ENCODE measurements around the gene FGFR3.
"Not testable (repeated sequence)": the region's sequence is repeated elsewhere in the genome, so short reads cannot be mapped to it uniquely, and the experiment has no call there.

FGFR3 gene

GRCh38 chr4:1819284-1819683, 26.2 kb downstream of the FGFR3 start:
- DNase-seq (ENCODE audit: low read depth): no peak

DNA sequence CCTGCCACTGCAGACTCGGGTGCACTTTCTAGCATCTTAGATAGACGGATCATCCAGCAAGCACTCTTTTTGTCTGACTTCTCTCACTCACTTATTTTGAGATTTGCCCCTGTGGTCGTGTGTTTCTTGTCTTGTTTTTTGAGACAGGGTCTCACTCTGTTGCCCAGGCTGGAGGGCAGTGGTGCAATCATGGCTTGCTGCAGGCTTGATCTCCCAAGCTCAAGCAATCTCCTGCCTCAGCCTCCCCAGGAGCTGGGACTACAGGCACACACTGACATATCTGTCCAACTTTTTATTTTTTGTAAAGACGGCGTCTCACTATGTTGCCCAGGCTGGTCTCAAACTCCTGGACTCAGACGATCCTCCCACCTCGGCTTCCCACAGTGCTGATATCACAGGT, 26.7 kb downstream of the FGFR3 start:
- no peak for DNase-seq (ENCODE audit: low read depth)

DNA sequence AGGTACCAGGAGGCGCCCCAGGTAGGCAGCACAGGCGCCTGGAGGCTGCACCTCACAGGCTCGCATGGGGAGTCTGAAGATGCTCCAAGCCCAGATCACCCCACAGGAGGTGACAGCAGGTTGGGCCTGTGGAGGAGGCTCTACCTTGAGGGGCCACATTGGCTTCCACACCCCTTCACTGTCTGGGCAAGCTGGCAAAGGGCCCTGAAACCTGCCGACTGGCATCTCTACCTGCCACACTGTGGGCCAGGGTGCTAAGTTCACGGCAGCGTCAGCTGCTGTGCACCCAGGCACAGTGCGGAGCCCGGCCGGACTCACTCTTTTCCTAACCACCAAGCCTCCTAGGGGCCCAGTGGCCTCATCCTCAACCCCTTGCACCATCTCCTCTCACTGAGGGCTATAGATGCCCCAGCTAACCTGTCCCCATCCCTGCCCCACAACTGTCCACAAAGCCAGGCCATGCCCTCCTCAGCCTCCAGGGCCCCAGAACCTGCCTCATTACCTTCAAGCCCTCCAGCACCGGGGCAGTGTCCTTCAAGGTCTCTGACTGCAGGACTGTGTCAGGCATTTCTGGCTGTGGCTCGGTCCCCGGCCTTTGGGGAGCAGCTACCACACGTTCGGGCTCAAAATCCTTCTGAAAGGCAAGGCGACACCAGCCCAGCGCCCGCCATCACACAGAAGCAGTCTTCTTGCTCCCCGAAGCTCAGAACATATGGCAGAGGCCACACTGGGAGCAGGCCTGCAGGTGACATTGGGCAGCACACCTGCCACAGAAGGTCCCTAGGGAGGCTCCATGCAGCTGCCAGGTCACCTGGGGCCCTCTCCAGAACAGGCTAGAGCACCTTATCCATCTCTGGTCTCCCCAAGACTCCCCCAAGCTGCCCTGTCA, 28.8 kb downstream of the FGFR3 start:
- DNase-seq (ENCODE audit: low read depth): no peak

- no peak for DNase-seq (ENCODE audit: low read depth)
These were observed 29.8 kb downstream of the FGFR3 start for GRCh38 chr4:1822568-1823544.

DNA sequence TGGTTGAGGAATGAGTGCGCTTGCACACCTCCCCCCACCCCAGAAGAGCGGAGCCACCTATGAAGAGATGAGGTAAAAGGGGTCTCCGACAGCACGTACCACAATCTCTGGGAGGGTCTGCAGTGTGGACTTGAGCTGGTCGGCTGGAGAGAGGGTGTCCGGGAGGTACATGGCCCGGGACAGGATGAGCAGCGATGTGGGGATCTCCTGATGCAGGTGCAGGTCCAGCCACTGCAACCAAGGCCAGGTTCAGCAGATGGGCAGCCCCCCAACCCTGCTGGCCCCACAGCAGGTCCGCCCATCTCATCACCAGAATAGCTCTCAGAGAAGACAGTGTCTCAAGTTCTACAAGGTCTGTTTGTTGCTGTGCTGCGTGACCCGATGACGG, 30.4 kb downstream of the FGFR3 start:
- DNase-seq (ENCODE audit: low read depth): no peak

DNA sequence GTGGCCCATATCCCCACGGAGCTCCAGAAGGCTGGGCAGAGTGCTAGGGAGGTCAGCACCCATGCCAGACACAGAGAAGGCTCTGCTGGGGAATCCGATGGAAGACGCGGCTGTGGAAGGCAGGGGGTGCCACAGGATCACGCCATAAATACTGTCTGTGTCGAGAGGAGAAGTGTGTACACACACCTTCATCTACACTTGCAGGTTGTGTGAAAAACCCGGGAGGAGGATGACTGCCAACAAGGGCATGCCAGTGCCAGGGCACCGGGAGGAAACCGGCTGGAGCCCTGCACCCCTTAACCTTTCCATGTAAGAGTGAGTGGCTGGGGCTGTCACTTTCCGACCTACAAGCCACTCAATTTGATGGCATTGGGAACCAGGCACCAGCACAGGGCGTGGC, 31.7 kb downstream of the FGFR3 start:
- DNase-seq (ENCODE audit: low read depth): no peak

GRCh38 chr4:1825326-1825725, 32.2 kb downstream of the FGFR3 start:
- no peak for DNase-seq (ENCODE audit: low read depth)

- DNase-seq (ENCODE audit: low read depth): no peak
These were observed 33.6 kb downstream of the FGFR3 start for GRCh38 chr4:1826531-1827350.

GRCh38 chr4:1830234-1830633, 37.1 kb downstream of the FGFR3 start:
- DNase-seq (ENCODE audit: low read depth): no peak

- DNase-seq (ENCODE audit: low read depth): no peak
These were observed 37.6 kb downstream of the FGFR3 start for GRCh38 chr4:1830642-1831228.

GRCh38 chr4:1831331-1831730, 38.2 kb downstream of the FGFR3 start:
- no peak for DNase-seq (ENCODE audit: low read depth)

DNA sequence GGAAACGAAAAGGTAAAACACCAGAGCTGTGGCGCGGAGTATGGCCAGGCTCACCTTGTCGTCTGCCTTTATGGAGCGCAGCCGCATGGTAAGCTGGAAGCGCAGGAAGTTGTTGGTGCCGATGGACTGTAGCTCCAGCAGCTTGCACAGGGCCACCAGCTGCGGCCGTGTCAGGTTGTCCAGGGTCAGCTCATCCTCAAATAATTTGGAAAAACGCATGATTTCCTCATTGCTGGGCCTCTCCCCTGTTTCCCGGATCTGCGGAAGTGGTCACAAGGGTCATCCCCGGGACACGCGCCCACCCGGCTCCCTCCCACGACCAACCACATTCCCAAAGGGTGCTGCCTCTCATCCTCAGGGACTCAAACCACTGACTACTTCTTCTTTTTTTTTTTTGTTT, 39.6 kb downstream of the FGFR3 start:
- DNase-seq (ENCODE audit: low read depth): no peak

GRCh38 chr4:1833307-1834046, 40.4 kb downstream of the FGFR3 start:
- DNase-seq (ENCODE audit: low read depth): no peak

GRCh38 chr4:1834047-1834775, 41.1 kb downstream of the FGFR3 start:
- no peak for DNase-seq (ENCODE audit: low read depth)

- not testable (repeated sequence) for DNase-seq (ENCODE audit: low read depth)
These were observed 42.7 kb downstream of the FGFR3 start for GRCh38 chr4:1835836-1836235.

GRCh38 chr4:1836650-1837049, 43.6 kb downstream of the FGFR3 start:
- DNase-seq (ENCODE audit: low read depth): no peak

DNA sequence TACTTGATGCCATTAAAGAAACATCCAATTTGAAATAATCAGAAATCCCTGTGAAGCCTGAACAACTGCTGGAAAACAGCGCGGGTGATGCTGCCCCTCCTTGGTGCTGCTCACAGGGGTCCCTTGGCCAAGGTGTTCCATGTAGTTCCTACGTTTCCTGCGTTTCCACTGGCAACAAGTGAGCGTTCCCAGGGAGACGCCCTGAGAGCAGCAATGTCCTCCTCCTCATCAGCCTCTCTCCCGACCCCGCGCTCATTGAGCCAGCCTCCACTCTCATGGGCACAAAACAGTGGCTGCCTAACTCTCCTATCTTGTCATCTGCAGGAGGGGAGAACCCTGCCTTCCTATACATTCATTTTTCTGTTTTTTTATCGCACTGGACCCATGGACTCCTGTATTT, 44.0 kb downstream of the FGFR3 start:
- DNase-seq (ENCODE audit: low read depth): no peak

DNA sequence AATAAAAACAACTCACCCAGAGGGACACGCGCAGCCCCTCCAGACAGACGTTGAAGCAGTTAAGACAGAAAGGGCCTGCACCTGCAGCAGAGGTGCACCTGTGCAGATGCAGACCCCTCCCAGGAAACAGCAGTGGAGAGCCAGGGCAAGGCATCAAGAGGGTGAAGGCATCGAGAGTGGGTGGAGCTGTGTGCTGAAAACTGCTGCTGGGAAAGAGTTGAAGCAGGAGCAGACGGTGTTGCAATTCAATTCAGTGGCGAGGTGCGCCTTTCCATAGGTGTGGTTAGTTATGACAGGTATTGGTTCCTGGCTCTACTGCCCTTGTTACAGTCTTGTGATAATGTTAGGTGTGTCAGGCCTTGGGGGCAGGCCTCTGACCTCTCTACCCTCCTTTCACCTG, 46.2 kb downstream of the FGFR3 start:
- no peak for DNase-seq (ENCODE audit: low read depth)

DNA sequence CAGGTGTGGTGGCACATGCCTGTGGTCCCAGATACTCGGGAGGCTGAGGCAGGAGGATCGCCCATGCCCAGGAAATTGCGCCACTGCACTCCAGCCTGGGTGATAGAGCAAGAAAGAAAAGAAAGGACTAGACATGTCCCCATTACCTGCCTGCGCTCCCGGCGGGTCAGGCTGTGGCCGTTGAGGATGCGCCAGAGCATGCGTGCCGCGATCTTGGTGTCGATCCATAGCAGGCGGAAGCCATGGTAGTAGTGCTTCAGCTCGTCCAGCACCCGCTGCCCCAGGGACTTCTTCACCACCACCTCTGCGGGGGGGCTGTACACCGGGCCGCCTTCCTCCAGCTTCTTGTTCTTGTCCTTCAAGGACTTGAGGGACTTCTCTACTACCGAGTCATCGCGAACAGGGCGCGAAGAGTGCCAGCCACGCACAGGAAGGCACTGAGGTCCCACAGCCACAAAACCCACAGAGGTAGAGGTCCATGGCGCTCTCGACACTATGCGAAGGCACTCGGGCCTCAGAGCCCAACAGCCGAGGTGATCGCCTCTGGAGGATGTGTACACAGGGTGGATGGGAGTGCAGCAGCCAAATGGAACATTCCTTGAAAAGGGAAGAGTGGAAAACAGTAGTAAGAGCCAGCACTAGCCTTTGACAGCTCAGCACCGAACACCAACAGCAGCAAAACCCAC, 48.3 kb downstream of the FGFR3 start:
- no peak for DNase-seq (ENCODE audit: low read depth)

DNA sequence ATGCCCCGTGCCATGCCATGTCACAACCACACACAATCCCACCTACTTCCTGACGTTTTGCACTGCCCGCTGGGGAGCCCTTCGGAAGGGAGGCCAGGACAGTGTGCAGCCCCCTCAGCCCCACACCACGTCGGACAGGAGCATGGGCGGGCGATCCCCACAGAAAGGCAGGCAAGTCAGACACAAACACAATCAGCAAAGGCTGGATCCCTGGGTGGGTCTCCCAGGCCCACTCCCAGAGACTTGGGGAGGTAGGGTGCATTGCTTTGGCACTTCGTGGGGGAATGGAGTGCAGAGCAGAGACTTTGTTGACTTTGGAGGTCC, 48.8 kb downstream of the FGFR3 start:
- DNase-seq (ENCODE audit: low read depth): no peak

All from activated T-cell treated with anti-CD3 and anti-CD28 coated beads for 24 hours (primary cell).